SK-N-SH (cell line): ENCODE results near the gene GSG1L.

Source experiments
- CTCF ChIP-seq: fragments of 200-600 bp; sonication (generic); IDR thresholded peaks from 2 replicates; pipeline ENCODE4 v1.6.1; 2017; ENCODE audit warnings: antibody characterized with exemption, mild to moderate bottlenecking, moderate library complexity
- MAX ChIP-seq: IDR thresholded peaks from 2 replicates; pipeline ENCODE4 v1.4.0; 2012; ENCODE audit warnings: low read depth
- MEF2A ChIP-seq: IDR thresholded peaks from 2 replicates; pipeline ENCODE4 v1.4.0; 2012; ENCODE audit warnings: low read depth, borderline replicate concordance
- POLR2AphosphoS5 ChIP-seq: IDR thresholded peaks from 2 replicates; pipeline ENCODE4 v1.6.1; 2012; ENCODE audit warnings: low read depth, low read length
- SIN3A ChIP-seq: IDR thresholded peaks from 2 replicates; pipeline ENCODE4 v1.6.1; 2012; ENCODE audit warnings: low read depth, mild to moderate bottlenecking, low read length, moderate library complexity, borderline replicate concordance

DNA sequence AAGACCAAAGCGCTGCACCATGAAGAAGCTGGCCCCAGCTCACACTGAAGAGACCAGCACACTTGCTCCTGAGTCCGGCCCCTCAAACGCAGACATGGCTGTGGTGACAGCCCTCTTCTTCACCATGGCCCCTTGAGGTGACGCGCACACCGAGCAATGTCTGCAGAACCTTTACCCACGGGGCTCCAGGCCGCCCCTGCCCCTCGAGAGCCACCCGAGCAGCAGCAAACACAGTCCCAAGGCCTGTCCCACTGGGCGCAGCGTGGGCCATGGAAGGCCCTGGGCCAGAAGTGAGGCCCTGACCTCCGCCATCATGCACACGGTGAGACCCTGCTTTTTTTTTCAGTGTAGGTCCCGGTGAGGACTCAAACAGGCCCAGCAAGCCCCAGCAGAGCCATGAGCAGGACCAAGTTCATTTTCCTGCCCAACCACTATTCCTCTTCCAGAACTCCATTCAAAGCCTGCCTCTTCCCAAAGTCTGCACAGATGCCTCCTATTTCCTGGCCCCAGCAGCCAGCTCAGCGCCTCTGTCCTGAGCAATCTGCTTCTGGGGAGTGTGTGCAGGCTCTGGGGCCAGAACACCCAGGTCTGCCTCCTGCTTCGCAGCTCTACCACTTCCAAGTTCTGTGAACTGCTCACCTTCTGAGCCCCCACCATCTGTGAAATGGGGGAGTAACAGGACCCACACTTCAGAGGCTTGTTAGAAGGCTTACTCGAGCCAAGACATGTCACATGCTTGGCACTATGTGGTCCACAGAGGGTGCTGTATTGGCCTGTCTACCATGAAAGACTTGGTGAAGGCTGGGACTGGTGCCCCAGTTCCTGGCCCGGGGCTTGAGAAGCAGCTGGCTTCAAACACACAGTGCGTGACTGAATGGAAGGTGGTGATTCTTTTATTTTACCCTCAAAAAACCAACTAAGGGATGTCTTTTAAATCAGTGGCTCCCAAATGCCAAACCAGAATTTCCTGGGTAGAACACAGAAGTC, 35.7 kb upstream of the GSG1L start:
- TF ChIP-seq MEF2A (no peak), MAX (no peak), CTCF (no peak), POLR2AphosphoS5 (no peak), SIN3A (no peak)
